H9 (cell line): ENCODE measurements around the gene SLC16A13. TPM values are rescaled to one million over a fixed set of nuclear protein-coding genes. Genes with fewer than 3 reads are reported as not detected.

ENCODE experiments used
- DNase-seq: peaks from one replicate; pipeline ENCODE4 v3.0.0-alpha.2; 2017
- H2AFZ ChIP-seq: one replicate; pipeline ENCODE4 v1.6.1; 2013; ENCODE audit warnings: mild to moderate bottlenecking, low read length, control low read depth, moderate library complexity
- H2AK5ac ChIP-seq: 2 replicates; pipeline ENCODE4 v1.6.1; 2013; ENCODE audit warnings: low read length, control low read depth, mixed read lengths; ENCODE audit not compliant: insufficient read length
- H2BK120ac ChIP-seq: one replicate; pipeline ENCODE4 v1.6.1; 2013; ENCODE audit warnings: low read depth, mild to moderate bottlenecking, low read length, control low read depth, inconsistent platforms; ENCODE audit not compliant: poor library complexity, severe bottlenecking
- H2BK12ac ChIP-seq: 2 replicates; pipeline ENCODE4 v1.6.1; 2013; ENCODE audit warnings: low read length, control low read depth, mixed read lengths, low read depth; ENCODE audit not compliant: insufficient read length
- H2BK15ac ChIP-seq: 2 replicates; pipeline ENCODE4 v1.6.1; 2013; ENCODE audit warnings: low read depth, low read length, control low read depth
- H2BK20ac ChIP-seq: one replicate; pipeline ENCODE4 v1.6.1; 2013; ENCODE audit warnings: low read depth, mild to moderate bottlenecking, low read length, control low read depth, inconsistent platforms; ENCODE audit not compliant: poor library complexity, severe bottlenecking
- H2BK5ac ChIP-seq: 2 replicates; pipeline ENCODE4 v1.6.1; 2013; ENCODE audit warnings: low read length, control low read depth, mixed read lengths; ENCODE audit not compliant: insufficient read length
- H3K14ac ChIP-seq: 2 replicates; pipeline ENCODE4 v1.6.1; 2013; ENCODE audit warnings: low read length, control low read depth; ENCODE audit not compliant: insufficient read depth
- H3K18ac ChIP-seq: 2 replicates; pipeline ENCODE4 v1.6.1; 2013; ENCODE audit warnings: low read depth, mild to moderate bottlenecking, mixed read lengths, low read length, control low read depth; ENCODE audit not compliant: insufficient read length
- H3K23ac ChIP-seq: 2 replicates; pipeline ENCODE4 v1.6.1; 2013; ENCODE audit warnings: low read length, control low read depth, mixed read lengths, low read depth; ENCODE audit not compliant: insufficient read length
- H3K23me2 ChIP-seq: 2 replicates; pipeline ENCODE4 v1.6.1; 2013; ENCODE audit warnings: low read depth, mild to moderate bottlenecking, mixed read lengths, low read length, control low read depth; ENCODE audit not compliant: insufficient read length, poor library complexity, severe bottlenecking
- H3K27ac ChIP-seq: 2 replicates; pipeline ENCODE4 v1.5.1; 2013; ENCODE audit warnings: low read length, control low read depth, mixed read lengths, low read depth; ENCODE audit not compliant: insufficient read length
- H3K27me3 ChIP-seq: 2 replicates; pipeline ENCODE4 v1.6.1; 2013; ENCODE audit warnings: low read length, control low read depth, inconsistent platforms; ENCODE audit not compliant: insufficient read depth
- H3K4ac ChIP-seq: 2 replicates; pipeline ENCODE4 v1.6.1; 2013; ENCODE audit warnings: low read depth, mild to moderate bottlenecking, control low read depth, inconsistent platforms, low read length, moderate library complexity
- H3K4me1 ChIP-seq: 2 replicates; pipeline ENCODE4 v1.6.1; 2013; ENCODE audit warnings: low read length, control low read depth, inconsistent platforms; ENCODE audit not compliant: insufficient read depth
- H3K4me2 ChIP-seq: 2 replicates; pipeline ENCODE4 v1.6.1; 2013; ENCODE audit warnings: low read length, control low read depth, mixed read lengths; ENCODE audit not compliant: insufficient read length, insufficient read depth
- H3K56ac ChIP-seq: 2 replicates; pipeline ENCODE4 v1.6.1; 2013; ENCODE audit warnings: low read depth, mild to moderate bottlenecking, mixed read lengths, low read length, control low read depth; ENCODE audit not compliant: insufficient read length
- H3K79me1 ChIP-seq: 2 replicates; pipeline ENCODE4 v1.6.1; 2013; ENCODE audit warnings: low read depth, mild to moderate bottlenecking, moderate library complexity, low read length, control low read depth, inconsistent platforms; ENCODE audit not compliant: insufficient read depth, poor library complexity, severe bottlenecking
- H3K79me2 ChIP-seq: 2 replicates; pipeline ENCODE4 v1.6.1; 2013; ENCODE audit warnings: low read length, control low read depth, inconsistent platforms; ENCODE audit not compliant: insufficient read depth
- H3K9ac ChIP-seq: 2 replicates; pipeline ENCODE4 v1.6.1; 2013; ENCODE audit warnings: low read length, control low read depth, mixed read lengths; ENCODE audit not compliant: insufficient read length; ENCODE audit errors: extremely low read depth
- H3K9me3 ChIP-seq: one replicate; pipeline ENCODE4 v1.6.1; 2013; ENCODE audit warnings: low read depth, low read length, inconsistent platforms; ENCODE audit not compliant: control insufficient read depth
- H3T11ph ChIP-seq: one replicate; pipeline ENCODE4 v1.6.1; 2013; ENCODE audit warnings: mild to moderate bottlenecking, low read length, control low read depth, inconsistent platforms
- H4K20me1 ChIP-seq: one replicate; pipeline ENCODE4 v1.6.1; 2013; ENCODE audit not compliant: control insufficient read depth, insufficient read length, insufficient read depth
- H4K5ac ChIP-seq: 2 replicates; pipeline ENCODE4 v1.6.1; 2013; ENCODE audit warnings: low read depth, mild to moderate bottlenecking, mixed read lengths, low read length, control low read depth; ENCODE audit not compliant: insufficient read length
- H4K8ac ChIP-seq: replicated peaks from 2 replicates; pipeline ENCODE4 v1.6.1; 2013; ENCODE audit warnings: low read length, control low read depth, mixed read lengths, low read depth; ENCODE audit not compliant: insufficient read length
- H4K91ac ChIP-seq: 2 replicates; pipeline ENCODE4 v1.6.1; 2013; ENCODE audit warnings: low read depth, mild to moderate bottlenecking, moderate library complexity, mixed read lengths, low read length, control low read depth; ENCODE audit not compliant: insufficient read length
- H3K27ac Mint-ChIP-seq, 3 experiments: 2 replicates in 2 of 3; 3 replicates in 1 of 3; pipeline ENCODE4 v1.8.0; 2020 to 2021; ENCODE audit warnings: mixed read lengths in 3 of 3, mild to moderate bottlenecking in 1 of 3, moderate library complexity in 1 of 3
- H3K27me3 Mint-ChIP-seq: 2 replicates; pipeline ENCODE4 v1.8.0; 2021; ENCODE audit warnings: low read depth, mild to moderate bottlenecking, moderate library complexity, mixed read lengths
- H3K36me3 Mint-ChIP-seq, 3 experiments: 2 replicates in 2 of 3; 3 replicates in 1 of 3; pipeline ENCODE4 v1.8.0; 2020 to 2021; ENCODE audit warnings: low read depth in 3 of 3, mixed read lengths in 3 of 3; ENCODE audit not compliant: insufficient read depth in 1 of 3
- H3K4me1 Mint-ChIP-seq, 2 experiments: 2 replicates each; pipeline ENCODE4 v1.8.0; 2020; ENCODE audit warnings: mixed read lengths in 2 of 2
- H3K4me3 Mint-ChIP-seq, 2 experiments: 2 replicates in 1 of 2; 3 replicates in 1 of 2; pipeline ENCODE4 v1.8.0; 2020 to 2021; ENCODE audit warnings: mild to moderate bottlenecking in 2 of 2, mixed read lengths in 2 of 2, moderate library complexity in 1 of 2
- H3K9me3 Mint-ChIP-seq, 2 experiments: 2 replicates in 1 of 2; 3 replicates in 1 of 2; pipeline ENCODE4 v1.8.0; 2020; ENCODE audit warnings: mild to moderate bottlenecking in 2 of 2, mixed read lengths in 2 of 2, moderate library complexity in 1 of 2
- CTCF ChIP-seq: fragments of 200-600 bp; sonication (generic); conservative IDR thresholded peaks from 3 replicates; pipeline ENCODE4 v1.8.0; 2021; ENCODE audit warnings: antibody characterized with exemption, mild to moderate bottlenecking
- WGBS: extraction: QIAGEN DNeasy Blood & Tissue Kit; methylation state at CpG from one replicate; pipeline ENCODE4 v1.1.7; 2013; ENCODE audit warnings: missing lambda C conversion rate, low lambda C conversion rate, mixed read lengths; ENCODE audit not compliant: insufficient read length; ENCODE audit errors: extremely low coverage; 5-methylcytosine and 5-hydroxymethylcytosine counted together
- total RNA-seq: library from RNA; stranded (reverse); gene quantifications from 2 replicates; pipeline ENCODE4 v1.2.1, GENCODE V29; 2021

SLC16A13 gene
- total RNA-seq, 1 experiment from 2014 or later, result 6.1 TPM

DNA sequence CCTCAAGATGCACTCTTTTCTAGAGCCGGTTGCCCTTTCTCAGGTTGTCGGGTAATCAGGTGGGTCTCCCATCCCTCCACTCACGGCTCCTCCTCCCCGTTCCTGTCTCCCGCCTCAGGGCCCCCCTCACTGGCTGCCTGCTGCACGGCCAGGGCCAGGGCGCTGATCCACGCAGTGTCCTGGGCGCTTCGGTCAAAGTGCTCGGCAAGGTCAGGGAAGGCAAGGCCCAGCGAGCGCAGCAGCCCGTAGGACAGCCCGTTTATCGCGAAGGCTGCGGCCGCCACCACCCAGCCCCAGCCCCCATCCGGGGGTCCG, 7.3 kb downstream of the SLC16A13 start:
- Histone ChIP-seq H2AK5ac (no peak overlapping the region), H3K14ac (no peak overlapping the region), H3T11ph (no peak overlapping the region), H3K4me1 (no peaks in the 10 kb centered on the region), H2BK20ac (no peak overlapping the region), H4K20me1 (no peaks in the 10 kb centered on the region), H4K8ac (no peak overlapping the region), H2BK12ac (no peak overlapping the region), H3K9me3 (no peaks in the 10 kb centered on the region), H2BK120ac (no peak overlapping the region), H3K27me3 (peaks cover 6% of the 10 kb centered on the region), H3K18ac (no peak overlapping the region), H3K27ac (no peak overlapping the region), H4K91ac (no peak overlapping the region), H3K9ac (no peak overlapping the region), H4K5ac (no peak overlapping the region), H3K79me2 (no peaks in the 10 kb centered on the region), H3K56ac (no peak overlapping the region), H2BK15ac (no peak overlapping the region), H3K4ac (no peak overlapping the region), H2AFZ (no peak overlapping the region), H3K23me2 (peaks cover 33% of the 10 kb centered on the region), H3K4me2 (peak overlapping the region; percentile 77), H2BK5ac (no peak overlapping the region), H3K79me1 (no peaks in the 10 kb centered on the region), H3K23ac (no peak overlapping the region)
- H3K4me1 Mint-ChIP-seq, result peaks cover 27 to 41% of the 10 kb centered on the region in 2 experiments
- H3K27ac Mint-ChIP-seq, result no peak overlapping the region
- peaks cover 88% of the 10 kb centered on the region for H3K27me3 Mint-ChIP-seq
- no peaks in the 10 kb centered on the region; a peak in 1 of 7 replicates for H3K36me3 Mint-ChIP-seq
- H3K4me3 Mint-ChIP-seq, result peak overlapping the region; percentile 56 to 81
- DNase-seq, result no peak
- no CpG with 5 or more reads among the region's 21 CpGs for WGBS
- no peaks in the 10 kb centered on the region for H3K9me3 Mint-ChIP-seq
- TF ChIP-seq CTCF, result no peak
